Skeletal muscle satellite cell (primary cell): ENCODE results near the gene DCLK3. TPM values are rescaled to one million over a fixed set of nuclear protein-coding genes. Genes with fewer than 3 reads are reported as not detected.

Source experiments
- H3K27me3 ChIP-seq: 2 replicates; pipeline ENCODE4 v1.7.0; 2013; ENCODE audit warnings: low read length; ENCODE audit not compliant: control insufficient read depth, insufficient read depth
- H3K36me3 ChIP-seq: 2 replicates; pipeline ENCODE4 v1.7.0; 2013; ENCODE audit warnings: mild to moderate bottlenecking, control low read depth, low read length; ENCODE audit not compliant: insufficient read depth
- H3K4me1 ChIP-seq: 2 replicates; pipeline ENCODE4 v1.7.0; 2013; ENCODE audit warnings: low read length; ENCODE audit not compliant: control insufficient read depth, insufficient read depth
- H3K4me2 ChIP-seq: 2 replicates; pipeline ENCODE4 v1.7.0; 2013; ENCODE audit warnings: mild to moderate bottlenecking, low read length
- H3K4me3 ChIP-seq: 2 replicates; pipeline ENCODE4 v1.7.0; 2013; ENCODE audit warnings: low read length
- H3K9ac ChIP-seq: 2 replicates; pipeline ENCODE4 v1.7.0; 2013; ENCODE audit warnings: mild to moderate bottlenecking, low read depth, low read length, moderate library complexity
- H3K9me3 ChIP-seq: replicated peaks from 2 replicates; pipeline ENCODE4 v1.7.0; 2013; ENCODE audit warnings: mild to moderate bottlenecking, control low read depth, low read length
- total RNA-seq: library from RNA; depleted of rRNA; stranded (reverse); fragments of >200 nt; gene quantifications from 2 replicates; pipeline ENCODE4 v1.2.3, GENCODE V29; 2012; rRNA removed

Gene DCLK3, protein sequence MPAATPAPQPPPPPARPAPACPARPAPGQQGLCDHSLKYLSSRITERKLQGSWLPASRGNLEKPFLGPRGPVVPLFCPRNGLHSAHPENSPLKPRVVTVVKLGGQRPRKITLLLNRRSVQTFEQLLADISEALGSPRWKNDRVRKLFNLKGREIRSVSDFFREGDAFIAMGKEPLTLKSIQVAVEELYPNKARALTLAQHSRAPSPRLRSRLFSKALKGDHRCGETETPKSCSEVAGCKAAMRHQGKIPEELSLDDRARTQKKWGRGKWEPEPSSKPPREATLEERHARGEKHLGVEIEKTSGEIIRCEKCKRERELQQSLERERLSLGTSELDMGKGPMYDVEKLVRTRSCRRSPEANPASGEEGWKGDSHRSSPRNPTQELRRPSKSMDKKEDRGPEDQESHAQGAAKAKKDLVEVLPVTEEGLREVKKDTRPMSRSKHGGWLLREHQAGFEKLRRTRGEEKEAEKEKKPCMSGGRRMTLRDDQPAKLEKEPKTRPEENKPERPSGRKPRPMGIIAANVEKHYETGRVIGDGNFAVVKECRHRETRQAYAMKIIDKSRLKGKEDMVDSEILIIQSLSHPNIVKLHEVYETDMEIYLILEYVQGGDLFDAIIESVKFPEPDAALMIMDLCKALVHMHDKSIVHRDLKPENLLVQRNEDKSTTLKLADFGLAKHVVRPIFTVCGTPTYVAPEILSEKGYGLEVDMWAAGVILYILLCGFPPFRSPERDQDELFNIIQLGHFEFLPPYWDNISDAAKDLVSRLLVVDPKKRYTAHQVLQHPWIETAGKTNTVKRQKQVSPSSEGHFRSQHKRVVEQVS
- total RNA-seq = under 0.01 TPM in 1 of 2 replicates, not detected in the other

DNA sequence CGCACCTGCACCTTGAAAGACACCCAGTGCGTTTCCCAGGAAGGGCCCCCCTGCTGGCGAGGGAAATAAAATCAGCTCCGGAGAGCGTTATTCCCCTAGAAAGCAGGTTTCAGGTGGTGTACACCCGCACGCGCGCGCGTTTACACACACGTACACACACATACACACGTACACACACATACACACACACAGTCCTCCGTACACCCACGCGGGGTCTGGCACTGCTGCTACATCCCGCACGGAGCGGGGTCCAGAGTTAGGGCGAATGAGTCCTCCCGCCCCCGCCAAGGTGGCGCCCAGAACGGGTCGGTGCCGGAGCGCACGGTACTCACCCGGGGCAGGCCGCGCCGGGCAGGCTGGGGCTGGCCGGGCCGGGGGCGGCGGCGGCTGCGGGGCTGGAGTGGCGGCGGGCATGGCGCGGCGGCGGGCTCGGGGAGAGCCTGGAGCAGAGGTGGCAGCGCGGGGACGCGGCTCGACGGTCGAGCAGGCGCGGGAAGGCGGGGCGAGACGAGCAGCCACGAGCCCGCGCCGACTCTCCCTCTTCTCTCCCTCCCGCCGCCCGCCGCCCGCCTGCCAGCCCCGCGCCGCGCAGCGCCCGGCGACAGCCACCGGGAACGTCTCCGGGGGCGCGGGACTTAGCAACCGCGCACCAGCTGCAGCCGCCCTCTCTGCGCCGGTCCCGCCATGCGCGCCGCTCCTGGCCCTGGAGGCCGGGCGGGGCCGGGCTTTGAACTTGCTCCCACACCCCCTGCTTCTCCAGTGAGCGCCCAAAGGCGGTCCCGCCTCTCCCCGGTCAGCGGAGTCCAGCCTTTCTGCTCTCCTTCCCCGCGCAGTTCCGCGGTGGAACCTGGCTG lies at the start of gene DCLK3:
Gene DCLK3 (minus strand): TSS at position 704 of the 854 bp plus-strand sequence. CDS start 290 bp downstream, at position 414.
- Histone ChIP-seq H3K4me3 (peak within 1 kb of the TSS; percentile 39), H3K27me3 (peaks cover 64% of the 10 kb centered on the region)

GRCh38 chr3:36813305-36813704 lies 49.0 kb upstream of the DCLK3 start:
- Histone ChIP-seq H3K27me3 (peaks cover 16% of the 10 kb centered on the region), H3K9ac (no peak overlapping the region)

More for the DNA sequence above, at the start of gene DCLK3:
- Histone ChIP-seq H3K4me1 (no peaks in the 10 kb centered on the region), H3K36me3 (no peaks in the 10 kb centered on the region), H3K9ac (no peak within 1 kb of the TSS), H3K4me2 (peak within 1 kb of the TSS; percentile 49), H3K9me3 (no peaks in the 10 kb centered on the region)

DNA sequence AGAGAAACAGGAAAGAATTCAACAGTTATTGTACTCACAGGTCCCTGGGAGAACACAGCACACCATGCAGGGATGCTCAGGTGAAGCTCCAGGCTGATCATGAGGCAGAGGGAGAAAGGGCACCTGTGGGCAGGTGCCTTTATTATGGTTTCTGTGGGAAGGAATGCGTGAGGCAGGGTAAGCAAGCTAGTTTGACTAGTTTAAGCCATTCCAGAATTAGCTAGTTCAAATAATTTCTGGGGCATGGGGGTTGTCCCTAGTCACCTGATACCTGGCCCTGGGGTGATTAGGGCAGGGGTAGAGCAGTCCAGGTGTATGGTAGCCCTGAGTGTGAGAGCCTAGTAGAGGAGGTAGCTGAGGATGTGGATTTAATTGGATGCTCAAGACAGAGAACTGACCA lies 47.9 kb upstream of the DCLK3 start:
- Histone ChIP-seq H3K4me1 (no peaks in the 10 kb centered on the region), H3K4me2 (no peak overlapping the region), H3K9me3 (no peaks in the 10 kb centered on the region), H3K36me3 (no peaks in the 10 kb centered on the region), H3K4me3 (no peak overlapping the region), H3K27me3 (peaks cover 8% of the 10 kb centered on the region), H3K9ac (no peak overlapping the region)

More at GRCh38 chr3:36813305-36813704, 49.0 kb upstream of the DCLK3 start:
- Histone ChIP-seq H3K9me3 (no peaks in the 10 kb centered on the region), H3K4me3 (no peak overlapping the region), H3K4me2 (no peak overlapping the region), H3K36me3 (no peaks in the 10 kb centered on the region), H3K4me1 (no peaks in the 10 kb centered on the region)

GRCh38 chr3:36811768-36812167 lies 47.4 kb upstream of the DCLK3 start:
- no peak overlapping the region for H3K9ac ChIP-seq
- H3K9me3 ChIP-seq = no peaks in the 10 kb centered on the region
- no peak overlapping the region for H3K4me3 ChIP-seq
- H3K27me3 ChIP-seq = peaks cover 4% of the 10 kb centered on the region
- no peak overlapping the region for H3K4me2 ChIP-seq
- H3K4me1 ChIP-seq = no peaks in the 10 kb centered on the region
- H3K36me3 ChIP-seq = no peaks in the 10 kb centered on the region

GRCh38 chr3:36804295-36805055 lies 40.1 kb upstream of the DCLK3 start:
- no peaks in the 10 kb centered on the region for H3K27me3 ChIP-seq
- H3K9me3 ChIP-seq = no peaks in the 10 kb centered on the region
- no peak overlapping the region for H3K4me2 ChIP-seq

DNA sequence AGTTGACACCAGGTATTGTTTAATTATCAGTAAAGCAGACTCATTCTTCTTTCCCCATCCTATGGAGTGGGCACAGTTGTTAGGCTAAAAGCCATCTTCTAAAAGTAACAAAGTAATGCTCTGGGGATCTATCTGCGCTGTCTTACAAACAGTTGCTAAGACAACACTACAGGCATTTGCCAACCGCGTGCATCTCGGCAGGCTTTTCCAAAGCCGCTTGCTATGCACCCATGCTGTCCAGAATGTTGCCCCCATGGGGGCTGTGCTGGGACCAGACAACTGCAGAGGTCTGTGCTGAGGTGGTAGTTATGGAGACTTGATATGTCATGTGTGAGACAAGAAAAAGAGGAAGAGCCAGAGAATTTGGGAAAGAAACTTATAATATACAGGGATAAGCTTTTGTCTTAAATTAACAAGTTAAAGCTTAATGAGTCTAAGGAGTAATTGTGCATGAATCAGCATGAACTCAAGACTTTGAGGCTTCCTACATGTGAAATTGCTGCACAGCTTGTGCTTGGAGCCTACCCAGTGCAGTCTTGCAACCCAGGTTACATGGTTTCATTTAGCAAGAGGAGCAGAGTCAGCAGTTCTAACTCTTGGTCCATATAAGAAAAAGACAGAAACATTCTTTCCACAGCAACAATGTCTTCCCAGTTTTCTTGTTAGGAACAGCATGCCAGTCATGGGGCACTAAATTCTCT lies 38.9 kb upstream of the DCLK3 start:
- H3K27me3 ChIP-seq = no peaks in the 10 kb centered on the region
- H3K4me2 ChIP-seq = no peak overlapping the region
- H3K4me3 ChIP-seq = no peak overlapping the region
- no peak overlapping the region for H3K9ac ChIP-seq
- no peaks in the 10 kb centered on the region for H3K36me3 ChIP-seq
- H3K9me3 ChIP-seq = no peaks in the 10 kb centered on the region
- no peaks in the 10 kb centered on the region for H3K4me1 ChIP-seq

More at GRCh38 chr3:36804295-36805055, 40.1 kb upstream of the DCLK3 start:
- H3K4me3 ChIP-seq = no peak overlapping the region
- no peaks in the 10 kb centered on the region for H3K4me1 ChIP-seq
- no peak overlapping the region for H3K9ac ChIP-seq
- H3K36me3 ChIP-seq = no peaks in the 10 kb centered on the region

DNA sequence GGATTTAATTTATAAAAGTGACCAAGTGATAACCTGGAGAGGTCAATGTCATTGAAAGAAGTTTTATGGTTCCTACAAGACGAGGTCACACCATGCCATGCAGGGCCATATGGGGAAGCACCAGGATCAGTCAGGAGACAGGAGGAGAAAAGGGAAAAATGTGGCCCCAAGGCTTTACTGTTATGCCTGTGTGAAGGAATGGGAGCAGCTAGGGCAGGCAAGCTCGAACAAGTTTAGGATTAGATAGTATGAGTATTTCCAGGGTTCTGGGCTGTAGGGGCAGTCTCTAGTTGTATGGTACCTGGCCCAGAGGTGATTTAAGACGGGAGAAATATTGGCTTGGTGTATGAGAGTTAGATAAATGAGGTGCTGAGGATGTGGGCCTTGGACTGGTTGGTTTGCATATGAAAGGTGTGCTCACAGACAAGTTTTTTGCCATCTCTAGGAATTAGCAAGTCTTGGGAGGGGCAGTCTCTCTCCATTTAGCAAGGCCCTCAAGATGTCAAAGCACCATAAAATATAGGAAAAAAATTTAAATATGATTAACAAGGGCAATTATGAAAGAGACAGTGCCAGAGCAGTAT lies 36.3 kb upstream of the DCLK3 start:
- Histone ChIP-seq H3K36me3 (no peaks in the 10 kb centered on the region), H3K4me2 (no peak overlapping the region), H3K9me3 (no peaks in the 10 kb centered on the region), H3K27me3 (no peaks in the 10 kb centered on the region), H3K4me1 (no peaks in the 10 kb centered on the region), H3K9ac (no peak overlapping the region), H3K4me3 (no peak overlapping the region)

DNA sequence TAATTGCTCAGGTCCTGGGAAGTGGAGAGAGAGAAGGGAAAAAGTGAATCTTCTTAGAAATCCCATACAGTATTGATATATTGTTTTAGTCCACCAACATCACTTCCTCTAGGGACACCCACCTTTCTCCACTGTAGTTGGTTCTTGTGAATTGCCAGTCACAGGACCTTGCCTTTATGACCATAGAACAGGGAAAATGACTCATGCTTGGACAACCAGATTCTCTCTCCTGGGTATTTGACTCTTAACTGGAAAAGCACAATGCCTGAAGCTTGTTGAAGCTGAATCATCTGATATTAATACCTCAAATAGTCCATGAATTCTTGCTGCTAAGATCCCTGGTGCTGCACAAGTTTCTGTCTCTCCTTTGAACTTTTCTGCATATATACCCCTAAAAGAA lies 32.5 kb upstream of the DCLK3 start:
- no peaks in the 10 kb centered on the region for H3K9me3 ChIP-seq
- peaks cover under 1% of the 10 kb centered on the region for H3K27me3 ChIP-seq
- H3K4me3 ChIP-seq = no peak overlapping the region
- no peak overlapping the region for H3K9ac ChIP-seq
- no peaks in the 10 kb centered on the region for H3K4me1 ChIP-seq
- no peak overlapping the region for H3K4me2 ChIP-seq
- H3K36me3 ChIP-seq = no peaks in the 10 kb centered on the region

DNA sequence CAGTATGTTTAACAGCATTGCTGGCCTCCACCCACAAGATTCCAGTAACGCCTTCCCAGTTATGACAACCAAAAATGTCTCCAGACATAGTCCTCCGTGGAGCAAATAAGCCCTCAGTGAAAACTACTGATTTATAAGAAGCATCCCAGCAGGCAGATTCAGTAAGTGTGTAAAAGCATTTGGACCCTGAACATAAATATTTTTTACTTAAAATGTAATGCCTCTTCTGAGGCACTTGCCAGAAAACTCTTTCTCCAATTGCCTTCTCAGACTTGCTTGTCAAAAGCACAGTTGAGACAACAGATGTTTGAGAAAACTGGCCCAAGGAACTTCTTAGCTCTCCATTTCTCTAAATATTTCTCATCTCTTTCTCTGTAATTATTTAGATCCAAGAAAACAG lies 31.8 kb upstream of the DCLK3 start:
- H3K4me3 ChIP-seq = no peak overlapping the region
- H3K9me3 ChIP-seq = no peaks in the 10 kb centered on the region
- no peak overlapping the region for H3K4me2 ChIP-seq
- H3K27me3 ChIP-seq = peaks cover 8% of the 10 kb centered on the region
- H3K36me3 ChIP-seq = no peaks in the 10 kb centered on the region
- H3K4me1 ChIP-seq = no peaks in the 10 kb centered on the region
- no peak overlapping the region for H3K9ac ChIP-seq

GRCh38 chr3:36795622-36796021 lies 31.3 kb upstream of the DCLK3 start:
- H3K9ac ChIP-seq = no peak overlapping the region
- H3K9me3 ChIP-seq = no peaks in the 10 kb centered on the region
- H3K4me1 ChIP-seq = no peaks in the 10 kb centered on the region
- H3K4me3 ChIP-seq = no peak overlapping the region
- H3K36me3 ChIP-seq = no peaks in the 10 kb centered on the region
- peaks cover 13% of the 10 kb centered on the region for H3K27me3 ChIP-seq
- no peak overlapping the region for H3K4me2 ChIP-seq
